GM19468 (cell line): ENCODE data around the gene DAZAP1.

Experiments used
- ATAC-seq: cut with Tn5 transposase; IDR thresholded peaks from one replicate; pipeline ENCODE4 v1.9.1; 2021; ENCODE audit warnings: mild to moderate bottlenecking, moderate library complexity, moderate number of reproducible peaks; ENCODE audit not compliant: unreplicated experiment; ENCODE audit errors: extremely low read depth

Gene DAZAP1

GRCh38 chr19:1452802-1453524 lies 45.6 kb downstream of the DAZAP1 start:
- no peak for ATAC-seq

GRCh38 chr19:1453525-1454364 lies 46.4 kb downstream of the DAZAP1 start:
- ATAC-seq, result no peak

GRCh38 chr19:1455002-1455335 lies 47.6 kb downstream of the DAZAP1 start:
- no peak for ATAC-seq

GRCh38 chr19:1455336-1456120 lies 48.1 kb downstream of the DAZAP1 start:
- ATAC-seq, result no peak

GRCh38 chr19:1456121-1456900 lies 48.9 kb downstream of the DAZAP1 start:
- ATAC-seq, result no peak

- ATAC-seq, result no peak
Measured at GRCh38 chr19:1457031-1457739, 49.8 kb downstream of the DAZAP1 start.

- ATAC-seq, result no peak
Measured at GRCh38 chr19:1457892-1458291, 50.5 kb downstream of the DAZAP1 start.

- no peak for ATAC-seq
Measured at GRCh38 chr19:1459479-1459878, 52.1 kb downstream of the DAZAP1 start.

- ATAC-seq, result no peak
Measured at GRCh38 chr19:1460033-1460995, 52.9 kb downstream of the DAZAP1 start.

GRCh38 chr19:1461862-1462261 lies 54.5 kb downstream of the DAZAP1 start:
- ATAC-seq, result no peak

GRCh38 chr19:1465191-1466016 lies 58.0 kb downstream of the DAZAP1 start:
- ATAC-seq, result no peak

- ATAC-seq, result no peak
Measured at GRCh38 chr19:1466018-1466460, 58.7 kb downstream of the DAZAP1 start.

- no peak for ATAC-seq
Measured at GRCh38 chr19:1466461-1467214, 59.3 kb downstream of the DAZAP1 start.

GRCh38 chr19:1467215-1467489 lies 59.8 kb downstream of the DAZAP1 start:
- ATAC-seq, result no peak

GRCh38 chr19:1467490-1468273 lies 60.3 kb downstream of the DAZAP1 start:
- no peak for ATAC-seq

- ATAC-seq, result no peak
Measured at GRCh38 chr19:1468274-1468820, 61.0 kb downstream of the DAZAP1 start.
